Brain microvascular endothelial cell (primary cell): ENCODE results near the gene NCOR2.

Experiments
- DNase-seq: peaks from one replicate; pipeline ENCODE4 v3.0.0-alpha.2; 2020
- H3K27ac ChIP-seq: fragments of 250-450 bp; sonication (Bioruptor Pico); 2 replicates; pipeline ENCODE4 v1.5.1; 2020; ENCODE audit warnings: mild to moderate bottlenecking, moderate library complexity
- H3K27me3 ChIP-seq: fragments of 250-450 bp; sonication (Bioruptor Pico); replicated peaks from 2 replicates; pipeline ENCODE4 v1.5.1; 2020; ENCODE audit warnings: mild to moderate bottlenecking
- H3K36me3 ChIP-seq: fragments of 250-450 bp; sonication (Bioruptor Pico); replicated peaks from 2 replicates; pipeline ENCODE4 v1.5.1; 2020; ENCODE audit warnings: mild to moderate bottlenecking
- H3K4me3 ChIP-seq: 2 replicates; pipeline ENCODE4 v1.5.1; 2011; ENCODE audit warnings: low read depth, mild to moderate bottlenecking, control low read depth, low read length, moderate library complexity
- CTCF ChIP-seq: IDR thresholded peaks from 2 replicates; pipeline ENCODE4 v1.5.1; 2011; ENCODE audit warnings: low read depth, mild to moderate bottlenecking, moderate library complexity, low read length, control low read depth, inconsistent platforms; ENCODE audit errors: missing control alignments
- in situ Hi-C: cut with HindIII; loops from 2 replicates; pipeline ENCODE4 v1.10.0; 2017; ENCODE audit warnings: low sequenced_read_pairs, low pct_ligation_motif_present

NCOR2 gene

GRCh38 chr12:124561231-124561630 is 6.2 kb downstream of the NCOR2 start:
- in situ Hi-C loops = no loop called here
- DNase-seq = no peak
- no peak for TF ChIP-seq CTCF
- no peak overlapping the region for H3K4me3 ChIP-seq
- H3K27ac ChIP-seq = no peak overlapping the region
- no peaks in the 10 kb centered on the region for H3K36me3 ChIP-seq
- H3K27me3 ChIP-seq = no peaks in the 10 kb centered on the region

- in situ Hi-C loops = no loop called here
- Histone ChIP-seq H3K4me3 (no peak overlapping the region), H3K27me3 (no peaks in the 10 kb centered on the region), H3K27ac (no peak overlapping the region), H3K36me3 (no peaks in the 10 kb centered on the region)
- no peak for TF ChIP-seq CTCF
- no peak for DNase-seq
Observed at GRCh38 chr12:124560146-124560890, 7.1 kb downstream of the NCOR2 start.

DNA sequence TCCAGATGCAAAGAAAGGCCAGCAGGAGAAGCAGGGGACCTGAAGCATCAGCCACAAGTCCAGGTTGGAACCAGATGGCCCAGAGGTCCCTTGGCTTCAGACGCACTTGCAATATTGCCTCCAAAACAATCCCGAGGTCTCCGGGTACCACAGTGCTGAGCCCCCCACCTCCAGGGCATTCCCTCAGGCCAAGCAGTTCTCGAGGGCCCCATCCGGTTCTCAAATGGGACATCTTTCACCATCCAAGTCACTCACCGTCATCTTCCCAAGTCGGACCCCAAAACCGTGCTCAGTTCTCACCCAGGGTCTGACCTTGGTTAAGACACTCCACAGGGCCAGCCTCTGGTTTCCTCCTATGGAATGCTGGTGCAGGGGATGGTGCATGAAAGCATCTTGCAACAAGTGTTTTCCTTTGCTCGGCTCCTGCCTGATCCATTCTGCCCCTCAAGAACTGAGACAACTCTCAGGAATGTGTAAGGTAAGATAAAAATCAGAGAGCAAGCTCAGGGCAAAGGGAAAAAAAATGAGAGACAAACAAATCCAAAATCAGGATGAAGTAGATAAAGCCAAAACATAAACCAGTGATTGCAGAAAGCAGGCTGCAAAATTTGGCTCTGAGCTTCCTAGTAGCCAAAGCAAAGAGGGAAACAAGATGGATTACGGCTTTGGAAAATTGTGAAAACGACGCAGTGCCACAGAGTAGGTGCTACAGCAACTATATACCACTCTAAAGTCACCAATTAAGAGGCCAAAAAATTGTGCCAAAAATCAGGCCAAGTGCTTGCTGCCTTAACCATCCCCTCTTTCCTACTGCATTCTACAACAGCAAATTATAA is 8.0 kb downstream of the NCOR2 start:
- in situ Hi-C loops = no loop called here
- no peak for TF ChIP-seq CTCF
- Histone ChIP-seq H3K4me3 (no peak overlapping the region), H3K27ac (no peak overlapping the region), H3K36me3 (no peaks in the 10 kb centered on the region), H3K27me3 (no peaks in the 10 kb centered on the region)
- DNase-seq = no peak

DNA sequence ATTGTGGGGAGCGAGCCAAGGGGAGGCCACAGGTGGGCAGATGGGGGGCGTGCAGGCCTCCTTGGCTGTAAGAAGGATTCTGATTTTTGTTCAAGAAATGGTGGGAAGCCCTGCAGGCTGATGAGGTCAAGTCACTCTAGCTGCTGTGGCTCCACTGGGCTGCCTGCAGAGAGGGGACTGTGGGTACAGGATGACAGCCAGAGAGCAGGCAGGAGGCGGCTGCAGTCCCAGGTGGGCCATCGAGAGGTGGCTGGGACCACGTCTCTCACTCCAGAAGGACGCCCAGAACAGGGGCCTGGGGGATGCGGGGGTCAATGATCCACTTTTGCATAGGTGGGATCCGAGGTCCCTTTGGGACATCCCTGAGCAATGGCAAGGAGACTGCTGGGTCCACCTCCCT is 9.1 kb downstream of the NCOR2 start:
- in situ Hi-C loops = no loop called here
- no peak for TF ChIP-seq CTCF

DNA sequence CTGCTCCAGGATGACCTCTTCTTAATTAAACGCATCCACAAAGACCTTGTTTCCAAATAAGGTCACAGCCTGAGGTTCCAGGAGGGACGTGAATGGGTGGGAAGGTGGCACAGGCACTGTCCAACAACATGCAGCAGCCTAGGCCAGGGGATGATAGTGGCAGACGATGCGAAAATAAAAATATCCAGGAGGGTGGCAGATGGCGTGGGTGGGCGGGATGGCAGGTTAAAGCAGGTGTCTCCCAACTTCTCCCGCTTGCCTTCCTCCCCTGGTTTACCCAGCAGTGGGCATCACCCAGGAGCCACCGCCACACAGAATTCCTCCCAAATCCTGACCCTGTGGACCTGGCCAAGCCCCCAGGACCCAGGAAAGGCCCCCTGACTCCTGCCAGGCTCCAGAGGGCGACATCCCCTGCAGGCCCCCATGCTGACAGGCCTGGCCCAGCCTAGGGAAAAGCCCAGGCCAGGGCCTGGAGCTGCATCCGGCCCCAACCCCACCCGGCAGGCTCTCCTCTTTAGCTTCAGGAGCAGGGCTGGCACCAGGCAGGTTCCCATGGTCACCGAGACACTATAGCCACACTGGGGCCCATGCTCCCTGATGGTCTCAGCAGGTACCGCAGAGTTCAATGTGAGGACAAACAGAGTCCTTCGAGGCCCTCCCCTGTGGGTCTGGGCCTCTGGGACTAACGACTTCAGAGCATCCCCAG is 9.7 kb downstream of the NCOR2 start:
- Histone ChIP-seq H3K27me3 (no peaks in the 10 kb centered on the region), H3K4me3 (no peak overlapping the region), H3K27ac (no peak overlapping the region), H3K36me3 (no peaks in the 10 kb centered on the region)
- in situ Hi-C loops = no loop called here
- TF ChIP-seq CTCF = no peak
- DNase-seq = no peak

More for the DNA sequence above, 9.1 kb downstream of the NCOR2 start:
- Histone ChIP-seq H3K36me3 (no peaks in the 10 kb centered on the region), H3K27me3 (no peaks in the 10 kb centered on the region), H3K4me3 (no peak overlapping the region), H3K27ac (no peak overlapping the region)
- DNase-seq = no peak
